HCT116 (cell line): ENCODE data around the gene DCAF5. TPM values are rescaled to one million over a fixed set of nuclear protein-coding genes. Genes with fewer than 3 reads are reported as not detected.

Experiments
- ATAC-seq: fragments of 200-7000 bp; cut with Tn5 transposase; 2 replicates; pipeline ENCODE4 v1.9.1; 2020; ENCODE audit warnings: mild to moderate bottlenecking, moderate library complexity
- BruUV-seq: library from RNA; stranded (reverse); fragments of 400-500 nt; replicated peaks from 2 replicates; lab custom pipeline; 2021; lab: Mats Ljungman, UMichigan
- CTCF ChIA-PET: fragments of 300-600 bp; sonication (Branson Sonifier 250); formaldehyde crosslinking; loops from one replicate; lab custom pipeline; 2021; ENCODE audit warnings: antibody characterized with exemption; lab: Charles Lee
- POLR2A ChIA-PET: fragments of 300-600, 350-600 bp; sonication (Branson Sonifier 250); formaldehyde crosslinking; loops from one replicate; lab custom pipeline; 2021; ENCODE audit warnings: antibody characterized with exemption; lab: Charles Lee
- RAD21 ChIA-PET, 2 experiments: fragments of 300-600 bp; sonication (Branson Sonifier 250); formaldehyde crosslinking; loops; one replicate each; lab custom pipeline; 2023; ENCODE audit warnings: low total read pairs in 2 of 2; ENCODE audit not compliant: uncharacterized antibody in 2 of 2, unreplicated experiment in 2 of 2, low non-redundant PET in 1 of 2; lab: Charles Lee
- DNase-seq: peaks from one replicate; pipeline ENCODE4 v3.0.0-alpha.2; 2010; ENCODE audit warnings: low read depth, low spot score
- H2AFZ ChIP-seq: fragments of 200-600 bp; shearing (Covaris generic), sonication (generic); 2 replicates; pipeline ENCODE4 v1.6.1; 2017; ENCODE audit warnings: low read depth, mixed run types, mixed read lengths, antibody characterized with exemption, low read length; ENCODE audit not compliant: poor library complexity, severe bottlenecking
- H3K27ac ChIP-seq: 2 replicates; pipeline ENCODE4 v1.5.1; 2012; ENCODE audit warnings: low read depth, low read length
- H3K27me3 ChIP-seq: fragments of 200-600 bp; sonication (generic); 2 replicates; pipeline ENCODE4 v1.6.1; 2016; ENCODE audit warnings: mixed run types, low read length, mixed read lengths; ENCODE audit not compliant: insufficient read depth
- H3K36me3 ChIP-seq, 2 experiments: fragments of 200-500 bp in 1 of 2; fragments of 200-600 bp in 1 of 2; sonication (Bioruptor generic) in 1 of 2; sonication (generic) in 1 of 2; 2 replicates each; pipeline versions ENCODE4 v1.5.1 to v1.6.1; 2014 to 2016; ENCODE audit warnings: low read length in 2 of 2, inconsistent platforms in 1 of 2, mixed read lengths in 1 of 2, mixed run types in 1 of 2; ENCODE audit not compliant: insufficient read depth in 2 of 2, control insufficient read depth in 1 of 2
- H3K4me1 ChIP-seq, 2 experiments: fragments of 200-600 bp in 1 of 2; sonication (generic) in 1 of 2; 2 replicates each; pipeline versions ENCODE4 v1.5.1 to v1.6.1; 2012 to 2017; ENCODE audit warnings: low read length in 2 of 2, inconsistent platforms in 1 of 2, mild to moderate bottlenecking in 1 of 2, mixed read lengths in 1 of 2, mixed run types in 1 of 2, moderate library complexity in 1 of 2; ENCODE audit not compliant: insufficient read depth in 2 of 2, control insufficient read depth in 1 of 2
- H3K4me2 ChIP-seq: fragments of 200-600 bp; sonication (generic); 2 replicates; pipeline ENCODE4 v1.6.1; 2017; ENCODE audit warnings: mixed run types, low read length, mixed read lengths
- H3K4me3 ChIP-seq, 2 experiments: fragments of 200-600 bp in 1 of 2; sonication (generic) in 1 of 2; replicated peaks in 1 of 2; 2 replicates each; pipeline ENCODE4 v1.5.1; 2011 to 2016; ENCODE audit warnings: low read length in 2 of 2, control low read depth in 1 of 2, low read depth in 1 of 2, mild to moderate bottlenecking in 1 of 2, mixed read lengths in 1 of 2, mixed run types in 1 of 2
- H3K79me2 ChIP-seq: fragments of 200-600 bp; sonication (generic); 2 replicates; pipeline ENCODE4 v1.6.1; 2017; ENCODE audit warnings: mild to moderate bottlenecking, mixed run types, low read length, moderate library complexity, mixed read lengths; ENCODE audit not compliant: insufficient read depth
- H3K9ac ChIP-seq: fragments of 200-600 bp; sonication (generic); 2 replicates; pipeline ENCODE4 v1.6.1; 2016; ENCODE audit warnings: low read length, mixed read lengths
- H3K9me2 ChIP-seq: fragments of 200-600 bp; sonication (generic), shearing (Covaris generic); 2 replicates; pipeline ENCODE4 v1.6.1; 2017; ENCODE audit warnings: mixed run types, mild to moderate bottlenecking, moderate library complexity; ENCODE audit not compliant: insufficient read depth
- H3K9me3 ChIP-seq, 2 experiments: fragments of 200-500 bp in 1 of 2; fragments of 200-600 bp in 1 of 2; sonication (Bioruptor generic) in 1 of 2; sonication (generic) in 1 of 2; 2 replicates each; pipeline ENCODE4 v1.6.1; 2014 to 2017; ENCODE audit warnings: low read length in 2 of 2, mixed read lengths in 2 of 2, inconsistent platforms in 1 of 2, low read depth in 1 of 2, mild to moderate bottlenecking in 1 of 2, mixed run types in 1 of 2, moderate library complexity in 1 of 2; ENCODE audit not compliant: control insufficient read depth in 1 of 2, insufficient read depth in 1 of 2
- H4K20me1 ChIP-seq: fragments of 200-600 bp; sonication (generic), shearing (Covaris generic); 2 replicates; pipeline ENCODE4 v1.6.1; 2017; ENCODE audit warnings: mixed run types, mild to moderate bottlenecking, moderate library complexity; ENCODE audit not compliant: insufficient read depth
- ATF3 ChIP-seq: IDR thresholded peaks from 2 replicates; pipeline ENCODE4 v1.6.1; 2012
- CEBPB ChIP-seq: IDR thresholded peaks from 2 replicates; pipeline ENCODE4 v1.6.1; 2012; ENCODE audit warnings: low read depth
- EGR1 ChIP-seq: IDR thresholded peaks from 2 replicates; pipeline ENCODE4 v1.6.1; 2012; ENCODE audit warnings: low read depth
- EZH2 ChIP-seq: fragments of 200-600 bp; sonication (generic); IDR thresholded peaks from 2 replicates; pipeline ENCODE4 v1.6.1; 2017; ENCODE audit warnings: antibody characterized with exemption, mixed run types
- EZH2phosphoT487 ChIP-seq: fragments of 200-600 bp; IDR thresholded peaks from 2 replicates; pipeline ENCODE4 v1.6.1; 2018; ENCODE audit warnings: antibody characterized with exemption, borderline replicate concordance
- FOSL1 ChIP-seq: IDR thresholded peaks from 2 replicates; pipeline ENCODE4 v1.6.1; 2012; ENCODE audit warnings: low read depth
- POLR2A ChIP-seq: IDR thresholded peaks from 2 replicates; pipeline ENCODE4 v1.7.0; 2011; ENCODE audit warnings: borderline replicate concordance; ENCODE audit not compliant: insufficient read depth, insufficient read length; ENCODE audit errors: extremely low read depth
- RAD21 ChIP-seq: IDR thresholded peaks from 2 replicates; pipeline ENCODE4 v1.6.1; 2012; ENCODE audit warnings: low read depth, mild to moderate bottlenecking
- YY1 ChIP-seq: IDR thresholded peaks from 2 replicates; pipeline ENCODE4 v1.6.1; 2011; ENCODE audit warnings: low read length, low read depth, moderate library complexity, mild to moderate bottlenecking; ENCODE audit not compliant: insufficient replicate concordance; ENCODE audit errors: extremely low read depth
- ZBTB33 ChIP-seq: IDR thresholded peaks from 2 replicates; pipeline ENCODE4 v1.6.1; 2011; ENCODE audit warnings: mild to moderate bottlenecking, low read length, moderate library complexity; ENCODE audit not compliant: insufficient replicate concordance; ENCODE audit errors: extremely low read depth
- intact Hi-C: fragments of 100-400 bp; cut with micrococcal nuclease; formaldehyde crosslinking; loops from 2 replicates; pipeline ENCODE4 v1.10.0; 2022
- total RNA-seq: library from RNA; stranded (reverse); gene quantifications from one replicate; pipeline ENCODE4 v1.2.1, GENCODE V29; 2021; ENCODE audit not compliant: unreplicated experiment

Gene DCAF5
- total RNA-seq, 1 experiment from 2014 or later: 27.1 TPM

GRCh38 chr14:69055125-69055524 is 97.8 kb downstream of the DCAF5 start:
- no TSS peak for BruUV-seq
- no peak overlapping the region for H3K4me2 ChIP-seq
- ChIA-PET POLR2A (no interaction called here), RAD21 (no interaction called here), CTCF (no interaction called here)
- TF ChIP-seq POLR2A: no peak
- TF ChIP-seq RAD21: no peak
- no peak for TF ChIP-seq YY1
- no peak for TF ChIP-seq EGR1
- TF ChIP-seq ATF3: no peak
- no peak for TF ChIP-seq EZH2
- no peak for TF ChIP-seq EZH2phosphoT487
- TF ChIP-seq CEBPB: no peak
- TF ChIP-seq FOSL1: no peak
- TF ChIP-seq ZBTB33: no peak
- H3K27ac ChIP-seq: no peak overlapping the region
- H3K36me3 ChIP-seq: peaks cover 8 to 13% of the 10 kb centered on the region in 2 experiments; a peak in 3 of 4 replicates
- H3K9me3 ChIP-seq: no peaks in the 10 kb centered on the region
- no peak overlapping the region for H2AFZ ChIP-seq
- H3K9me2 ChIP-seq: no peaks in the 10 kb centered on the region
- ATAC-seq: no peak
- H3K27me3 ChIP-seq: no peaks in the 10 kb centered on the region
- H3K79me2 ChIP-seq: no peaks in the 10 kb centered on the region
- no peaks in the 10 kb centered on the region for H3K4me1 ChIP-seq
- DNase-seq: no peak
- no peak overlapping the region for H3K4me3 ChIP-seq
- intact Hi-C loops: no loop called here
- no peaks in the 10 kb centered on the region for H4K20me1 ChIP-seq
- no peak overlapping the region for H3K9ac ChIP-seq
